Calu3 (cell line): Measurements from ENCODE around the gene REPS2. TPM values are rescaled to one million over a fixed set of nuclear protein-coding genes. Genes with fewer than 3 reads are reported as not detected.

Source experiments
- BruUV-seq: library from RNA; stranded (reverse); fragments of 400-500 nt; replicated peaks from 2 replicates; lab custom pipeline; 2021; lab: Mats Ljungman, UMichigan
- CTCF ChIA-PET: fragments of 300-600 bp; sonication (Branson Sonifier 250); formaldehyde crosslinking; loops from one replicate; lab custom pipeline; 2022; ENCODE audit warnings: antibody characterized with exemption; lab: Charles Lee
- DNase-seq: peaks from one replicate; pipeline ENCODE4 v3.0.0; 2022
- H3K27ac Mint-ChIP-seq: one replicate; pipeline ENCODE4 v1.8.0; 2022; ENCODE audit warnings: mixed read lengths; ENCODE audit not compliant: unreplicated experiment
- H3K27me3 Mint-ChIP-seq: one replicate; pipeline ENCODE4 v1.8.0; 2022; ENCODE audit warnings: mixed read lengths; ENCODE audit not compliant: unreplicated experiment
- H3K36me3 Mint-ChIP-seq: one replicate; pipeline ENCODE4 v1.8.0; 2022; ENCODE audit warnings: mild to moderate bottlenecking, moderate library complexity, mixed read lengths; ENCODE audit not compliant: insufficient read depth, unreplicated experiment
- H3K4me1 Mint-ChIP-seq: one replicate; pipeline ENCODE4 v1.8.0; 2022; ENCODE audit warnings: mild to moderate bottlenecking, low read depth, mixed read lengths; ENCODE audit not compliant: unreplicated experiment
- H3K4me3 Mint-ChIP-seq: one replicate; pipeline ENCODE4 v1.8.0; 2022; ENCODE audit warnings: mild to moderate bottlenecking, low read depth, moderate library complexity, mixed read lengths; ENCODE audit not compliant: unreplicated experiment
- H3K9me3 Mint-ChIP-seq: one replicate; pipeline ENCODE4 v1.8.0; 2022; ENCODE audit warnings: low read depth, mixed read lengths; ENCODE audit not compliant: unreplicated experiment
- intact Hi-C: fragments of 100-400 bp; cut with micrococcal nuclease; formaldehyde crosslinking; loops from one replicate; pipeline ENCODE4 v1.10.0; 2022; ENCODE audit not compliant: unreplicated experiment
- total RNA-seq: library from RNA; stranded (reverse); gene quantifications from 2 replicates; pipeline ENCODE4 v1.2.3, GENCODE V29; 2022
- TF ChIP-seq, protein P1 (sequence below): fragments of 200-600 bp; IDR thresholded peaks from one replicate; pipeline ENCODE4 v1.8.0; 2022; ENCODE audit warnings: antibody characterized with exemption; ENCODE audit not compliant: unreplicated experiment

The REPS2 gene
- total RNA-seq, 1 experiment from 2014 or later, result 14.5 TPM

DNA sequence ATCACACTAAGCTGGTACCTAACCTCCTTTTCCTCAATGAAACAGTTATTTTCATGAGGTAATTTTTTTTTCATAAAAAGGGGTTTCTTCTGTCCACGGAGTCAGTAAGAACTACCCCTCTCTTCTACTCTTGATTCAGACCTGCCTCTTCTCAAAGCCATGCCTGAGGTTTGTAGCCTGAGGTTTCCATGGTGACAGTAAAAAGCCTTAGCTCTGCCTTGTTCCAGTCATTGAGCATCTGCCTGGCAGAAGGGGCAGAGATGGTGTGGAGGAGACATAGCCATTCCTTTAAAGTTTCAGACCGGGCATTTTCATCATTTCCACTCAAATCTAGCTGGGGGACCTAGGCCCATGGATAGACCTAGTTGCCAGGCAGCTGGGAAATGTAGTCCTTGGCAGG, 135.5 kb downstream of the REPS2 start:
- CTCF ChIA-PET, result interaction anchor here (1.7 to 1.8 kb wide), 2 partner anchors 35 to 199 kb away, joined by 6 read pairs; no protein-coding TSS in a partner anchor
- Mint-ChIP-seq H3K4me3 (no peak overlapping the region), H3K27ac (no peak overlapping the region), H3K36me3 (no peaks in the 10 kb centered on the region), H3K4me1 (no peaks in the 10 kb centered on the region), H3K27me3 (no peaks in the 10 kb centered on the region), H3K9me3 (no peaks in the 10 kb centered on the region)
- BruUV-seq, result no TSS peak
- TF ChIP-seq, protein P1, sequence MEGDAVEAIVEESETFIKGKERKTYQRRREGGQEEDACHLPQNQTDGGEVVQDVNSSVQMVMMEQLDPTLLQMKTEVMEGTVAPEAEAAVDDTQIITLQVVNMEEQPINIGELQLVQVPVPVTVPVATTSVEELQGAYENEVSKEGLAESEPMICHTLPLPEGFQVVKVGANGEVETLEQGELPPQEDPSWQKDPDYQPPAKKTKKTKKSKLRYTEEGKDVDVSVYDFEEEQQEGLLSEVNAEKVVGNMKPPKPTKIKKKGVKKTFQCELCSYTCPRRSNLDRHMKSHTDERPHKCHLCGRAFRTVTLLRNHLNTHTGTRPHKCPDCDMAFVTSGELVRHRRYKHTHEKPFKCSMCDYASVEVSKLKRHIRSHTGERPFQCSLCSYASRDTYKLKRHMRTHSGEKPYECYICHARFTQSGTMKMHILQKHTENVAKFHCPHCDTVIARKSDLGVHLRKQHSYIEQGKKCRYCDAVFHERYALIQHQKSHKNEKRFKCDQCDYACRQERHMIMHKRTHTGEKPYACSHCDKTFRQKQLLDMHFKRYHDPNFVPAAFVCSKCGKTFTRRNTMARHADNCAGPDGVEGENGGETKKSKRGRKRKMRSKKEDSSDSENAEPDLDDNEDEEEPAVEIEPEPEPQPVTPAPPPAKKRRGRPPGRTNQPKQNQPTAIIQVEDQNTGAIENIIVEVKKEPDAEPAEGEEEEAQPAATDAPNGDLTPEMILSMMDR, result no peak
- DNase-seq, result no peak
- intact Hi-C loops, result no loop called here

GRCh38 chrX:17082831-17083230, 136.4 kb downstream of the REPS2 start:
- no peak for DNase-seq
- Mint-ChIP-seq H3K27me3 (no peaks in the 10 kb centered on the region), H3K4me1 (no peaks in the 10 kb centered on the region), H3K36me3 (no peaks in the 10 kb centered on the region), H3K9me3 (no peaks in the 10 kb centered on the region), H3K4me3 (no peak overlapping the region), H3K27ac (no peak overlapping the region)
- TF ChIP-seq, protein P1, result no peak
- intact Hi-C loops, result no loop called here
- CTCF ChIA-PET, result interaction anchor here (0.7 to 1.8 kb wide), 3 partner anchors 36 to 200 kb away, joined by 5 to 6 read pairs (median 6); no protein-coding TSS in a partner anchor
- no TSS peak for BruUV-seq

DNA sequence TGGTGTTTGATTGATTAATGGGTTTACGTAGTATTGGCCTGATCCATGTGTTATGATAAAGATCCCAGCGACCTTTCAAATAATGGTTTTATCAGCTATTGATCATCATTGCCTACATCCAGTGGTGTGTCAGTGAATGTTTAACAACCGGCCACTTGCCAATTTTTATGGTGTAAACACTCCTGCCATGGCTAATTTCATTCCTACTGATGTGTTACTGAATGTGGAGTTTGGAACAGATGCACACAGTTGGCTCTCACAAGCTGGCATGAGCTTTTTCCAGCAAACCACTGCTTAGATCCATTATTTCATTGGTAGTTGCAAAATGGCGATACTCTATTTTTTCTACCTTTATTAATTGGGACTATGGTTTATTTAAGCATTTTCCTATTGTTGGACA, 139.9 kb downstream of the REPS2 start:
- TF ChIP-seq, protein P1, result no peak
- no peak for DNase-seq
- Mint-ChIP-seq H3K27ac (no peak overlapping the region), H3K27me3 (no peaks in the 10 kb centered on the region), H3K9me3 (no peaks in the 10 kb centered on the region), H3K4me1 (no peaks in the 10 kb centered on the region), H3K4me3 (no peak overlapping the region), H3K36me3 (no peaks in the 10 kb centered on the region)
- intact Hi-C loops, result no loop called here
- no TSS peak for BruUV-seq
- CTCF ChIA-PET, result no interaction called here

- H3K4me1 Mint-ChIP-seq, result no peaks in the 10 kb centered on the region
- H3K4me3 Mint-ChIP-seq, result no peak overlapping the region
- H3K27ac Mint-ChIP-seq, result no peak overlapping the region
- TF ChIP-seq, protein P1, result no peak
- H3K9me3 Mint-ChIP-seq, result no peaks in the 10 kb centered on the region
- CTCF ChIA-PET, result no interaction called here
- no peak for DNase-seq
- no TSS peak for BruUV-seq
- no peaks in the 10 kb centered on the region for H3K36me3 Mint-ChIP-seq
- intact Hi-C loops, result no loop called here
- no peaks in the 10 kb centered on the region for H3K27me3 Mint-ChIP-seq
Measured at GRCh38 chrX:17095161-17095560, 148.7 kb downstream of the REPS2 start.
